GM06990 (cell line): ENCODE results near the gene ADAM8.
"Not testable (repeated sequence)": the region's sequence is repeated elsewhere in the genome, so short reads cannot be mapped to it uniquely, and the experiment has no call there.

Experiments
- DNase-seq: peaks from one replicate; pipeline ENCODE4 v3.0.0-alpha.2; 2011; ENCODE audit not compliant: insufficient read length; ENCODE audit errors: extremely low read depth
- H3K27me3 ChIP-seq: replicated peaks from 2 replicates; pipeline ENCODE4 v1.6.0; 2011; ENCODE audit warnings: low read length; ENCODE audit not compliant: control insufficient read depth, insufficient read depth
- H3K36me3 ChIP-seq: 2 replicates; pipeline ENCODE4 v1.5.1; 2011; ENCODE audit warnings: low read length; ENCODE audit not compliant: control insufficient read depth, insufficient read depth
- H3K4me3 ChIP-seq: replicated peaks from 2 replicates; pipeline ENCODE4 v1.5.1; 2011; ENCODE audit warnings: low read depth, mild to moderate bottlenecking, control low read depth, low read length
- TF ChIP-seq, protein P1 (sequence below): IDR thresholded peaks from 2 replicates; pipeline ENCODE4 v1.5.1; 2011; ENCODE audit warnings: low read length, control low read depth, mild to moderate bottlenecking, inconsistent platforms; ENCODE audit not compliant: insufficient read depth, poor library complexity, severe bottlenecking

Gene ADAM8

DNA sequence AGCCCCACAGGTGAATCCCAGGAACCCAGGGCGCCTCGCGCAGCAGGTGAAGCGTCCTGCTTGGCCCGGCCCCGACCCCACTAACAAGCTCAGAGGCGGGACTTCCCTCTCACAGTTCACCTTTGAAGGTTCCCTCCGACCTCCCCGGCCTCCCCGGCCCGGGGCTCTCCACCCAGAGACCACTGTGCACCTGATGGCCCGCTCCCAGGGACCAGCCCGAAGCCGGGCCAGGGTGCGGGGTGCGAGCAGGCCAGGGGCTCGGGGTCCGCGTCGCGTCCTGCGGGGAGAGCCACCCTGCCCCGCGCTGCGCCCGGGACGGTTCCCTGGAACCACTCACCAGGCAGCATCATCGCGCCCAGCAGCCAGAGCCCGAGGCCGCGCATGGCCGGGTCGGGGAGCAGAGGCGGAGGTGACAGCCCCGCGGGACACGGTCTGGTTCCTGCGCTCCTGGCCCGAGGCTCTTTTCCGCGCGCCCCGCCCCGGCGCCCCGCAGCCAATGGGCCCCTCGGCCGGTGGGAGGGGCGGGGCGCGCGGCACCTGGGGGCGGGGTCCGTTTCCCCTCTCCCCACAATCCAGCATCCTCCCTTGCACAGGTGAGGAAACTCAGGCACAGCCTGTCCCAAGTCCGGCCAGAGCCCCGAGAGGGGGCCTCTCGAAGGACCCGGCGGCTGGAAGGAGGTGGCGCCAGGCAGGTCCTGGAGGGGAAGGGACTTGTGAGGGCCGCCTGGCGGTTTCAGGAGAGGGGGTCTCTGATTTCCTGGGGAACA is at the start of gene ADAM8:
Gene ADAM8, minus strand, starts transcription at position 434 of the 767 bp plus-strand sequence. Its CDS starts 51 bp downstream, at position 383.
- peak within 1 kb of the TSS; percentile 92 for H3K4me3 ChIP-seq
- TF ChIP-seq, protein P1, sequence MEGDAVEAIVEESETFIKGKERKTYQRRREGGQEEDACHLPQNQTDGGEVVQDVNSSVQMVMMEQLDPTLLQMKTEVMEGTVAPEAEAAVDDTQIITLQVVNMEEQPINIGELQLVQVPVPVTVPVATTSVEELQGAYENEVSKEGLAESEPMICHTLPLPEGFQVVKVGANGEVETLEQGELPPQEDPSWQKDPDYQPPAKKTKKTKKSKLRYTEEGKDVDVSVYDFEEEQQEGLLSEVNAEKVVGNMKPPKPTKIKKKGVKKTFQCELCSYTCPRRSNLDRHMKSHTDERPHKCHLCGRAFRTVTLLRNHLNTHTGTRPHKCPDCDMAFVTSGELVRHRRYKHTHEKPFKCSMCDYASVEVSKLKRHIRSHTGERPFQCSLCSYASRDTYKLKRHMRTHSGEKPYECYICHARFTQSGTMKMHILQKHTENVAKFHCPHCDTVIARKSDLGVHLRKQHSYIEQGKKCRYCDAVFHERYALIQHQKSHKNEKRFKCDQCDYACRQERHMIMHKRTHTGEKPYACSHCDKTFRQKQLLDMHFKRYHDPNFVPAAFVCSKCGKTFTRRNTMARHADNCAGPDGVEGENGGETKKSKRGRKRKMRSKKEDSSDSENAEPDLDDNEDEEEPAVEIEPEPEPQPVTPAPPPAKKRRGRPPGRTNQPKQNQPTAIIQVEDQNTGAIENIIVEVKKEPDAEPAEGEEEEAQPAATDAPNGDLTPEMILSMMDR = no peak

DNA sequence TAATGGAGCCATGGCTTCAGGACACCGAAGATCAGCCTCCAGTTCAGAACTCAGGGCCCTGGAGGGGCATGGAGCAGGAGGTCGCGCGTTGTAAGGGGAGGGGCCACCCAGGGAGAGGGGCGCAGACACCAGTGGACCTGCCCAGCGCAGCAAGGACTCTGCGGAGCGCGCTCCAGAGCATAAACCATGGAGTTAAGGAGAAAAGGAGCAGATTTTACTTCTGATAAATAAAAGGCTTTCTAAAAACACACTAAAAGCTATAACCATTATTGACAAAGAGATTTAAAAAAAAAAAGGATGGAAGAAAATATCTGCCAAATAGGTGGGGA is 49.5 kb upstream of the ADAM8 start:
- TF ChIP-seq, protein P1 = no peak
- Histone ChIP-seq H3K27me3 (no peaks in the 10 kb centered on the region; the same call in 1 of the 2 replicates), H3K36me3 (no peaks in the 10 kb centered on the region), H3K4me3 (no peak overlapping the region)
- DNase-seq = no peak

More for the DNA sequence above, at the start of gene ADAM8:
- Histone ChIP-seq H3K36me3 (peaks cover 9% of the 10 kb centered on the region), H3K27me3 (no peaks in the 10 kb centered on the region)
- peak; percentile 83 for DNase-seq

DNA sequence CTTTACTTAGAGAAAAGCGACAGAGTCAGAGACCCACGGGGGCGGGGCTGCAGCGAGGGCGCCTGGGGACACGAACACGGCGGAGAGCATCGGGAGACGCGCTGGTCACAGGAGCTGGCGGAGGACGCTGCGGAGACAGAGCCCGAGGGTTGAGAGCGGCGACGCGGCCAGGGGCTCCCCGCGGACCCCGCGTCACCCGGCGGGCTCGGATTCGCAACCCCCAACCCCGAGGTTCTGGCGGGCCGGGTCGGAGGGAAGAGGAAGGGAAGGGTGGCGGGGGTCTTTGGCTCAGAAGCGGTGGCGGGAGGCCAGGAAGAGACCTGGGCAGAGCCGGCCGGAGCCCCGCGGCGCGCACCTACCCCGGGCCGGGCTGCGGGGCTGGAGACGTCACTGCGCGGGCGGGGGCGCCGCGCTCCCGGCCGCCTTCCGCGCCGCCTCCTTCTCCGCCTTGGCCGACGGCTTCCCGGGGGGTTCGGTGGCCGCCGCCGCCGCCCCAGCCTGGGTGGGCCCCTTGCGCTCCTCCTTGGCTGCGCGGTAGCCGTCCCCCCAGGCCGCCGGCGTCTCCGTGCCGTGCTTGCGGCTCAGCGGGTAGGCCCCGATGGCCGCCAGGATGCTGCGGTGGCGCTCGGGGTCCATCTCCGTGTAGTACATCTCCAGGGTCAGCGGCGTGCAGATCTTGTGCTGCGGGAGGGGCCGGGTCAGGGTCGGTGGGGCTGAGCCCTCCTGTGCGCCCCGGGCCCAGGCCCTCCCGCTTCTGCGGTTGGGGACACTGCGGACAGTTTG is 49.0 kb upstream of the ADAM8 start:
- Histone ChIP-seq H3K36me3 (no peaks in the 10 kb centered on the region), H3K4me3 (no peak overlapping the region; the same call in 1 of the 2 replicates), H3K27me3 (no peaks in the 10 kb centered on the region; the same call in 1 of the 2 replicates)
- TF ChIP-seq, protein P1 = no peak
- DNase-seq = no peak

DNA sequence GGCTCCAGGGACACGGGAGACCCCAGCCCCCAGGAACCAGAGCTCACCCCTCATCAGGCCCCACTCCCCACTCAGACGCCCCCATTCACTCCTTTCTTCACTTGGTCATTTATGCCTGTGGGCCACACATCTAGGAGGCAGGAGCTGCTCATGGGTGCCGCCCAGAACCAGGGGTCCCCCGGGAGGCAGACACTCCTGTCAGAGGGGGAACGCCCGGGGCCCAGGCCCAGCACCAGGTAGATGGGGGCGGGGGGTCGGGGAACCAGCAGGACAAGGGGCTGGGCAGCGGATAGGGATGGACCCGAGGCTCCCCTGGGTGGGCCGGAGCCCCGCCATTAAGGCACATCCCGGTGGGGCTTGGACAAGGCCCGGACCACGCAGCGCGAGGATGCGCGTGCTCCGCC is 48.2 kb upstream of the ADAM8 start:
- no peaks in the 10 kb centered on the region for H3K36me3 ChIP-seq
- no peak for DNase-seq
- no peaks in the 10 kb centered on the region; the same call in 1 of the 2 replicates for H3K27me3 ChIP-seq
- no peak overlapping the region for H3K4me3 ChIP-seq
- TF ChIP-seq, protein P1 = no peak

DNA sequence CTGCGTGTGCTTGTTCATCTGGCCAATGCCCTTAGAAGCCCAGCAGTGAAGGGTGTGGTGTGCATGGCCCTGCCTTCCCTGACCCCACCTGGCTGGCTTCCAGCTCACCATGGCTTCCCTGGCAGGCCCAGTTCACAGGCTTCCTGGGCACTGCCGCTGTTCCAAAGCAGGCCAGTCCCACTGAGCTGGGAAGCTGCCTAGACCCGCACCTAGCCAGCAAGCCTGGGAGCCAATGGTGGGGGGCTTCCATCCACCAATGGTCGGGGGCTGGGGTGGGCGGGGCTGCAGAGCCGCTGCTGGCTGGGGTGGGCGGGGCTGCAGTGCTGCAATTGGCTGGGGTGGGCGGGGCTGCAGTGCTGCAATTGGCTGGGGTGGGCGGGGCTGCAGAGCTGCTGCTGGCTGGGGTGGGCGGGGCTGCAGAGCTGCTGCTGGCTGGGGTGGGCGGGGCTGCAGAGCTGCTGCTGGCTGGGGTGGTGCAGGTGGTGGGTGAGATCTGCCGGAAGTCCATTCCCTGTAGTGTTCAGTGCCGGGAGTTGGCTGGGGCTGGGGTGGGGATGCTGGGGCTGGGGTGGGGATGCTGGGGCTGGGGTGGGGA is 47.6 kb upstream of the ADAM8 start:
- TF ChIP-seq, protein P1 = no peak
- Histone ChIP-seq H3K36me3 (no peaks in the 10 kb centered on the region), H3K4me3 (no peak overlapping the region), H3K27me3 (no peaks in the 10 kb centered on the region; the same call in 1 of the 2 replicates)
- no peak for DNase-seq

DNA sequence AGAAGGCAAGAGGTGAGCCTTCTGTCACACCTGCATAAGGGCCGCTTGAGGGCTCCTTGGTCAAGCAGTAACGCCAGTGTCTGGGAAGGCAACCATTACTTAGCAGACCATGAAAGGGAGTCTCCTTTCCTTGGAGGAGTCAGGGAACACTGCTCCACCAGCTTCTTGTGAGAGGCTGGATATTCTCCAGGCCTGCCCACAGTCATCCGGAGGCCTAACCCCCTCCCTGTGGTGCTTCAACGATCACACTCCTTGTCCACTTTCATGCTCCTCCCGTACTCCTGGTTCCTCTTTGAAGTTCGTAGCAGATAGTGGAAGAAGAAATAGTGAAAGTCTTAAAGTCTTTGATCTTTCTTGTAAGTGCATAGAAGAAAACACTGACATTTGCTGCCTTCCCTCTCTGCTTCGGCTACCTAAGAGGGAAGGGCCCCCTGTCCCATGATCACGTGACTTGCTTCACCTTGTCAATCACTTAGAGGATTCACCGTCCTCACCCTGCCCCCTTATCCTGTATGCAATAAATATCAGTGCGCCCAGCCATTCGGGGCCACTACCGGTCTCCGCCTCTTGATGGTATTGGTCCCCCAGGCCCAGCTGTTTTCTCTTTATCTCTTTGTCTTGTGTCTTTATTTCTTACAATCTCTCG is 45.5 kb upstream of the ADAM8 start:
- not testable (repeated sequence) for DNase-seq, H3K27me3 ChIP-seq

DNA sequence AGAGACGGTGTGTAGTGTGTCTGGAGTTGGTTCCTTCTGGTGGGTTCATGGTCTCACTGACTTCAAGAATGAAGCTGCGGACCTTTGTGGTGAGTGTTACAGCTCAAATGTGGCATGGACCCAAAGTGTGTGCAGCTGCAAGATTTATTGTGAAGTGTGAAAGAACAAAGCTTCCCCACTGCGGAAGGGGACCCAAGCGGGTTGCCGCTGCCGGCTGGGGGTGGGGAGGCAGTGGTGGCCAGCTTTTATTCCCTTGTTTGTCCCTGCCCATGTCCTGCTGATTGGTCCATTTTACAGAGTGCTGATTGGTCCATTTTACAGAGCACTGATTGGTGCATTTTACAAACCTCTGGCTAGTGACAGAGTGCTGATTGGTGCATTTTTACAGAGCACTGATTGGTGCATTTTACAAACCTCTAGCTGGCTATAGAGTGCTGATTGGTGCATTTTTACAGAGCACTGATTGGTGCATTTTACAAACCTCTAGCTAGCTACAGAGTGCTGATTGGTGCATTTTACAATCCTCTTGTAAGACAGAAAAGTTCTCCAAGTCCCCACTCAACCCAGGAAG is 44.3 kb upstream of the ADAM8 start:
- H3K27me3 ChIP-seq, H3K4me3 ChIP-seq, DNase-seq, H3K36me3 ChIP-seq: not testable (repeated sequence)

More for the DNA sequence above, 45.5 kb upstream of the ADAM8 start:
- not testable (repeated sequence) for H3K4me3 ChIP-seq, H3K36me3 ChIP-seq
